LNCAP (cell line): ENCODE results near the gene ZNF765.

Experiments
- CTCF ChIP-seq: fragments of 450-650 bp; IDR thresholded peaks from 2 replicates; pipeline ENCODE4 v1.5.1; 2017; ENCODE audit warnings: mild to moderate bottlenecking

ZNF765 gene

GRCh38 chr19:53409505-53410204 lies 14.7 kb downstream of the ZNF765 start:
- TF ChIP-seq CTCF, result no peak

GRCh38 chr19:53422551-53422950 lies 27.6 kb downstream of the ZNF765 start:
- no peak for TF ChIP-seq CTCF

GRCh38 chr19:53423680-53424079 lies 28.7 kb downstream of the ZNF765 start:
- peak; percentile 26; the same call in 1 of the 2 replicates for TF ChIP-seq CTCF

- TF ChIP-seq CTCF, result peak; percentile 83
Observed at GRCh38 chr19:53424968-53425597, 30.1 kb downstream of the ZNF765 start.

GRCh38 chr19:53431399-53432087 lies 36.6 kb downstream of the ZNF765 start, which contains the start of gene ZNF761:
ZNF761 (plus strand) TSS chr19:53431984; CDS start chr19:53447269, 15,285 bp downstream.
- TF ChIP-seq CTCF, result no peak

GRCh38 chr19:53432088-53432661 lies 37.2 kb downstream of the ZNF765 start:
- TF ChIP-seq CTCF, result no peak

- no peak for TF ChIP-seq CTCF
Observed at GRCh38 chr19:53455828-53456227, 60.9 kb downstream of the ZNF765 start.
